Measurements from ENCODE around the gene PRPF19.

The PRPF19 gene

DNA sequence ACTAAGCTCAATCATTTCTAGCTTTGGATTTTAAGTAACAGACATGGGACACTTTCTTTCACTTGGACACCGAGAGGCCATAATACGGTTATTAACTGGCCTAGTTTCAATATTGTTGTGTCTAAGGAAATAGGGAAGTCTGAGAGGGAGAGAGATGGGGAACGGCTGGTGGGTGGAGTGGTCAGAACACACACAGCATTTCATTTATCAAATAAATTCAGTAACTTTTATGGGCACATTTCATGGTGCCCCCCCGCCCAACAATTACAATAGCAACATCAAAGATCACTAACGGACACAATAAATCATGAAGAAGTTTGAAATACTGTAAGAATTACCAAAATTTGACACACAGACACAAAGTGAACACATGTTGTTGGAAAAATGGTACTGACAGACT is 10.7 kb downstream of the PRPF19 start:
- H3K27ac ChIP-seq, result no peak overlapping the region
- TF ChIP-seq, protein P1, sequence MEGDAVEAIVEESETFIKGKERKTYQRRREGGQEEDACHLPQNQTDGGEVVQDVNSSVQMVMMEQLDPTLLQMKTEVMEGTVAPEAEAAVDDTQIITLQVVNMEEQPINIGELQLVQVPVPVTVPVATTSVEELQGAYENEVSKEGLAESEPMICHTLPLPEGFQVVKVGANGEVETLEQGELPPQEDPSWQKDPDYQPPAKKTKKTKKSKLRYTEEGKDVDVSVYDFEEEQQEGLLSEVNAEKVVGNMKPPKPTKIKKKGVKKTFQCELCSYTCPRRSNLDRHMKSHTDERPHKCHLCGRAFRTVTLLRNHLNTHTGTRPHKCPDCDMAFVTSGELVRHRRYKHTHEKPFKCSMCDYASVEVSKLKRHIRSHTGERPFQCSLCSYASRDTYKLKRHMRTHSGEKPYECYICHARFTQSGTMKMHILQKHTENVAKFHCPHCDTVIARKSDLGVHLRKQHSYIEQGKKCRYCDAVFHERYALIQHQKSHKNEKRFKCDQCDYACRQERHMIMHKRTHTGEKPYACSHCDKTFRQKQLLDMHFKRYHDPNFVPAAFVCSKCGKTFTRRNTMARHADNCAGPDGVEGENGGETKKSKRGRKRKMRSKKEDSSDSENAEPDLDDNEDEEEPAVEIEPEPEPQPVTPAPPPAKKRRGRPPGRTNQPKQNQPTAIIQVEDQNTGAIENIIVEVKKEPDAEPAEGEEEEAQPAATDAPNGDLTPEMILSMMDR (IDR thresholded peaks at IDR 0.05), result no peak
- no peak for TF ChIP-seq ZFX (IDR thresholded peaks at IDR 0.05; ENCODE audit: borderline replicate concordance)

DNA sequence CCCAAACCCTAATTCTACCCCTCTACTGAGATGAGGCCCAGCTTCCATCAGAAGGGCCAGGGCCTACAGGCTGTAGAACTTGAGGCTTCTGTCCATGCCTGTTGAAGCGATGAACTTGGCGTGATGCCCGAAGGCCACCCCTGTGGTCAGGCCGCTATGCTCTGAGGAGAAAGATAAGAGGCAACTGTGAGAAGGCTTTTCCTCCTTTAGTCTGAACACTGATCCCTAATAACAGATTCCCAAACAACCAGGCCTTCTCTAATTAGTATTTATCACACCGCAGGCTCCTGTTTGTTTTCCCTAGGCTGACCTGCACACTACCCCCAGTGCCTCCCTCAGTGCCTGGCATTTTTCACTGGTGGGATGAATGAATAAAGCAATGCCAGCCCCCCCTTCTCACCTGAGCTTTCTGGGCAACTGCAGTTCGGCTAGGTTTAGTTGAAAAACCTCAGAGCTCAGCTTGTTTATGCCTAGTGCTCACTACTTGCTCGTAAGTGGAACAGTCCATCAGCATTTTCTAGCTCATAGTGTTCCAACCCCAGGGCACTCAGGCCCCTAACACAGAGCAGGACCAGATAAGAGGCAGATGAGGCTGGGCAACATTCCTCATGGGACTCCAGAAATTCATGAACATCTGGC is 15.2 kb downstream of the PRPF19 start:
- H3K27ac ChIP-seq, result no peak overlapping the region
- TF ChIP-seq ZFX (IDR thresholded peaks at IDR 0.05; ENCODE audit: borderline replicate concordance), result no peak
- TF ChIP-seq, protein P1 (IDR thresholded peaks at IDR 0.05), result no peak

DNA sequence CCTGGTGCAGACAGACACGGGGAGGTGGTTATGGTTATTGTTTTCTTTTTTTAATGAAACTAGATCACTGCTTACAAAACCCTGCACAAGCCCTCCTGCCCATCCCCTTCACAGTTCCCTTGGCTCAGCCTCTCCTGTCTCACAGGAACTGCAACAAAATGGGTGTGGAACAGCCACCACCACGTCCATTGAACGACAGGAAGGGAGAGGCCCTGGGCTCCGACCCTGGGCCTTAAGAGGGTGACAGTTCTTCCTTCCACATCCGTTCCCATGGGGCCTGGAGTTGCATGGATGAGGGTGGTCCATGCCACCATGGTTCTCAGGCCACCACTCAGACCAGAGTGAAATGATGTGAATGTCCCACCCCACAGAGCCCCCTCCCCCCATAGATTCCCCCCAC is 15.7 kb downstream of the PRPF19 start:
- no peak for TF ChIP-seq ZFX (IDR thresholded peaks at IDR 0.05; ENCODE audit: borderline replicate concordance)
- TF ChIP-seq, protein P1 (IDR thresholded peaks at IDR 0.05), result no peak
- peak overlapping the region; percentile 32 for H3K27ac ChIP-seq

DNA sequence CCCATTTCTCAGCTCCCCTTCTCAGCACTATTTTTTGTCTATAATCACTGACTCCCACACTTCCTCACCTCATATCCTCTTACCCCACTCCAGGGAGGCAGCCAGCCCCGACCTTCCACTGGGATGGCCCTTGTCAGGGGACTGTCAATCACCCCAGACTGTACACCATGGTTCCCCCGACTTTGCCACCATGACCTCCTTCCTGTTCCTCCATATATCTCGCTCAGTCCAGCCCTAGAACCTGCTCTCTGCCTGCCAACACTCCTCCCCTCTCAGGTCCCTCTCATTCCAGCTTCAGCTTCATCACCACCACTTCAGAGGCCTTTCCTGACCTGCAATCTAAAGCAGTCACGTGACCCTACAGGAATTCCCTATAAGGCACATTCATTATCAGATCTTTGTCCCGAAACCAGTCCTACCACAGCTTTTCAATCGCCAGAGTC is 16.5 kb downstream of the PRPF19 start:
- TF ChIP-seq, protein P1 (IDR thresholded peaks at IDR 0.05), result no peak
- TF ChIP-seq ZFX (IDR thresholded peaks at IDR 0.05; ENCODE audit: borderline replicate concordance), result no peak

DNA sequence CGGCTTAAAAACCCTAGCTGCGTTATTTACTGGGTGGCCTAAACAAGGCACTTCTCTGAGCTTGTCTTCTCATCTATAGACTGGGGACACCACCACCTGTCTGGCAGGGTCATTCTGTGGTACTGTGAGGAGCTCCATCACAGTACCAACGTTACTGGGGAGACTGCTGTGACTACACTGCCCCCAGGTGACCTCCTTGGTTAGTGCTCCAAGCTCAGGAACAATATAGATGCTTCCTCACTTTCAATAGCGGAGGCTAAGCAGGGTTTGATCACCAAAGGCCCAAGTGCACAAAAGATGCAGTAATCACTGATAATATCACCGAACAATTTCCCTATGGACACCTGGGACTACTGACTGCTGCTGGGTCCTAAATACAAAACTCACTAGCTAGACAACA is 18.8 kb downstream of the PRPF19 start:
- H3K27ac ChIP-seq, result no peak overlapping the region; the same call in 1 of the 2 replicates
- no peak for TF ChIP-seq ZFX (IDR thresholded peaks at IDR 0.05; ENCODE audit: borderline replicate concordance)
- TF ChIP-seq, protein P1 (IDR thresholded peaks at IDR 0.05), result peak; percentile 50

More for the DNA sequence above, 16.5 kb downstream of the PRPF19 start:
- H3K27ac ChIP-seq, result peak overlapping the region; percentile 32

DNA sequence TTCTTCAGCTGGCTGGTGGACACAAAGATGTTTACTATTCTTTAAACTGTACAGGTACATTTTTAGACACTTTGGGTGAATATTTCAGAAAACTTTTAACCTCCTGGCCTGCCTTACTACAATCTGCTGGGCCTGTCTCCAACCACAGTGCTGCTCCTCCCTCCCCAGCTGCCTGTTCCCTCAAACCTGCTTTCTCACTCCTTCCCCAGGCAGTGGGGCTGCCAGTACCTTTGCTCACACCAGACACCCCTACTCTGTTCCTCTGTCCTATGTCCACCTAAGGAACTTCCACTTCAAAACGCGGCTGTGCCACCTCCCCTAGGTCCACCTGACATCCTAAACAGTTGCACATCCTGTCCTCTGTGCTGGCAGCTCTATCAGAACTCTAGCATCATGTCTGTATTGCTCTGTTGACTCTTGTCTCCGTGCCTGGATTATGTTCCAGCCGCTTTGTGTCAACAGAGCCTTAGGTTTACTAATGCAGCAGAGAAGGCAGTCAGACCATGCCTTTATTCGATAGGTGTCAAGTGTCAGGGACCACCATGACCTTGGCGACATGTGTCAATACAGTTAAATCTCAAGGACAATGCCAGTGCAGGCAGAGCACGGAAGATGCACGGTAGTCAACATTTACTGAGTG is 25.6 kb downstream of the PRPF19 start:
- no peak overlapping the region for H3K27ac ChIP-seq

More for the DNA sequence above, 25.6 kb downstream of the PRPF19 start:
- TF ChIP-seq, protein P1 (IDR thresholded peaks at IDR 0.05), result no peak
- no peak for TF ChIP-seq ZFX (IDR thresholded peaks at IDR 0.05; ENCODE audit: borderline replicate concordance)
